ENCODE data around the gene MEN1. TPM values are rescaled to one million over a fixed set of nuclear protein-coding genes. Genes with fewer than 3 reads are reported as not detected.

The MEN1 gene
- total and polyA plus RNA-seq, 2 of the 13 experiments (the other 11 are each of a cell fraction or from before 2014, with no cell fraction given) = 20.5 to 27.3 TPM

GRCh38 chr11:64842851-64843685, 32.7 kb upstream of the MEN1 start (continued):
- TF ChIP-seq HES4 (CRISPR knock-in tag; IDR thresholded peaks at IDR 0.05; ENCODE audit: borderline replicate concordance) (no peak), PHF5A (CRISPR knock-in tag; IDR thresholded peaks at IDR 0.05; ENCODE audit: low read depth, unreplicated experiment) (no peak), CEBPZ (IDR thresholded peaks at IDR 0.05; ENCODE audit: low read length) (no peak), NR3C1 (CRISPR knock-in tag; IDR thresholded peaks at IDR 0.05) (no peak), MIER2 (CRISPR knock-in tag; IDR thresholded peaks at IDR 0.05) (no peak), ARID3A (IDR thresholded peaks at IDR 0.05; ENCODE audit: low read depth, low read length) (no peak), IKZF4 (CRISPR knock-in tag; IDR thresholded peaks at IDR 0.05; ENCODE audit: borderline replicate concordance, low read depth, not compliant biosample characterization) (no peak), HOXA9 (CRISPR knock-in tag; IDR thresholded peaks at IDR 0.05; ENCODE audit: borderline replicate concordance) (no peak), ZNF142 (CRISPR knock-in tag; IDR thresholded peaks at IDR 0.05) (no peak), RNF2 (conservative IDR thresholded peaks at IDR 0.05; ENCODE audit: low read depth) (0 out of 2 replicates have a peak, but pooled peaks have one; percentile 17), SP1 (IDR thresholded peaks at IDR 0.05) (no peak), SP1 (CRISPR knock-in tag; IDR thresholded peaks at IDR 0.05) (no peak), ZNF121 (CRISPR knock-in tag; IDR thresholded peaks at IDR 0.05) (no peak), HNRNPK (IDR thresholded peaks at IDR 0.05; ENCODE audit: low read depth, low read length, poor library complexity, severe bottlenecking) (no peak), ZNF577 (CRISPR knock-in tag; IDR thresholded peaks at IDR 0.05; ENCODE audit: borderline replicate concordance, low read depth) (no peak), POGK (CRISPR knock-in tag; conservative IDR thresholded peaks at IDR 0.05) (peak; percentile 54; the same call in 1 of the 2 replicates)

All from HepG2 (cell line).